ACC112 (cell line): ENCODE data around the gene KCNAB1.

Source experiments
- H2AFZ ChIP-seq: fragments of 200-600 bp; sonication (generic); one replicate; pipeline ENCODE4 v1.6.0; 2017; ENCODE audit warnings: antibody characterized with exemption, low read length; ENCODE audit not compliant: unreplicated experiment
- H3K27ac ChIP-seq: fragments of 200-600 bp; sonication (generic); 2 replicates; pipeline ENCODE4 v1.5.1; 2014; ENCODE audit warnings: low read depth, mild to moderate bottlenecking, antibody characterized with exemption, low read length, moderate library complexity
- H3K27me3 ChIP-seq: fragments of 200-600 bp; sonication (generic); 2 replicates; pipeline ENCODE4 v1.6.1; 2014; ENCODE audit warnings: mild to moderate bottlenecking, antibody characterized with exemption, low read length, moderate library complexity, mixed read lengths; ENCODE audit not compliant: insufficient read depth
- H3K36me3 ChIP-seq: fragments of 200-600 bp; sonication (generic); 2 replicates; pipeline ENCODE4 v1.6.1; 2016; ENCODE audit warnings: mild to moderate bottlenecking, antibody characterized with exemption, low read length, moderate library complexity, mixed read lengths; ENCODE audit not compliant: insufficient read depth
- H3K4me1 ChIP-seq: fragments of 200-600 bp; sonication (generic); one replicate; pipeline ENCODE4 v1.6.1; 2016; ENCODE audit warnings: low read length, mixed read lengths; ENCODE audit not compliant: insufficient read depth, unreplicated experiment, control insufficient read depth
- H3K4me3 ChIP-seq: fragments of 200-600 bp; sonication (generic); 2 replicates; pipeline ENCODE4 v1.5.1; 2014; ENCODE audit warnings: mild to moderate bottlenecking, low read depth, low read length
- H3K79me2 ChIP-seq: fragments of 200-600 bp; sonication (generic); one replicate; pipeline ENCODE4 v1.6.0; 2016; ENCODE audit warnings: low read length; ENCODE audit not compliant: control insufficient read depth, unreplicated experiment, insufficient read depth

Gene KCNAB1

GRCh38 chr3:156581954-156582353, 461.6 kb downstream of the KCNAB1 start:
- H3K4me1 ChIP-seq: peaks cover 14% of the 10 kb centered on the region
- H3K27ac ChIP-seq: no peak overlapping the region
- no peaks in the 10 kb centered on the region for H3K36me3 ChIP-seq
- H3K79me2 ChIP-seq: no peaks in the 10 kb centered on the region
- H3K27me3 ChIP-seq: no peaks in the 10 kb centered on the region
- H3K4me3 ChIP-seq: no peak overlapping the region
- no peak overlapping the region for H2AFZ ChIP-seq

DNA sequence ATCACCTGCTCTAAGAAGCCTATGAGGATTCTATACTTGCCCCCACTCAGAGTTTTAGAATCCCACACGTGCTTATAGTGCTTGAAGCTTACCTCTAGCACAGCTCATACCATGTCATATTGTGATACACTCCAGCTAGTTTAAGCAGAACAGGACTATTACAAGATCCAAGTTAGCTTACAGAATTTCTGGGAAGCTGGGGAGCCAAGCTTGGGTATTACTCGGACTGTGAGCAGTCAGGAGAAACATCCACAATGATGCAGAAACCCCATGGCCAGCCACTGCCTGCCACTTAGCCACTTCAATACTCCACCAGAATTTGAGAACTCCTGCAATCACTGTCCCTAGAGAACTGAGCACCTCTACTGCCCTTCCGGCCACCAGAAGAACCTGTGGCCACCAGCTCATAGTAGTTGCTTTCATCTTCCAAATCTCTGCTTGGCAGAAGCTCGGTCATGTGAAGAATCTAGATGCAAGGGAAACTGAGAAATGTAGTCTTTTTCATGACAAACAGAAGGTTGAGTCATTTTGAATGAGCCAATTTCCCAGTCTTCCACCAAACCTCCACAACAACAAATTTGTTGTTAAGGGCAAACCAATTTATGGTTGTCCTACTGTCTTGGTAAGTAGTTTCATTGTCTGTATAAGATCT, 462.3 kb downstream of the KCNAB1 start:
- no peak overlapping the region for H3K4me3 ChIP-seq
- H3K27ac ChIP-seq: no peak overlapping the region
- no peaks in the 10 kb centered on the region for H3K27me3 ChIP-seq
- H2AFZ ChIP-seq: peak overlapping the region; percentile 12
- no peaks in the 10 kb centered on the region for H3K79me2 ChIP-seq
- H3K36me3 ChIP-seq: no peaks in the 10 kb centered on the region
- H3K4me1 ChIP-seq: peaks cover 14% of the 10 kb centered on the region

DNA sequence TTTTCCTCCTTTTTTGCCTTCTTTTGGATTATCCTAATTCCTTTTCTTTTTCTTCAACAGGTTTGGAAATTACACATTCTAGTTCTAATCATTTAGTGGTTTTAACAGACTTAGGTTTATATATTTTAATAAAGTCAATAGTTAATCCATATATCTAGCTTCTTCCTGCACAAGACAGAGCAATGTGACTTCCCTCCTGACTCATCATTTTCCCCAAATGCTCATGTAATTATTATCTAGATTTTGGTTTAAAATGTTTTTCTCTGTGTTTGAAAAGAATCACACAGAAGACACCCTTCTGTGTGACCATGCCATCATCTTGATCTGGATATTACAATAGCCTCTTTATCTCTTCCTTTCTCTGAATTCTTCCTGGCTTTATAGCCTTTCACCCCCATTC, 463.1 kb downstream of the KCNAB1 start:
- Histone ChIP-seq H3K36me3 (no peaks in the 10 kb centered on the region), H3K79me2 (no peaks in the 10 kb centered on the region), H3K4me3 (no peak overlapping the region), H3K4me1 (peaks cover 6% of the 10 kb centered on the region), H3K27me3 (no peaks in the 10 kb centered on the region), H3K27ac (no peak overlapping the region), H2AFZ (no peak overlapping the region)

DNA sequence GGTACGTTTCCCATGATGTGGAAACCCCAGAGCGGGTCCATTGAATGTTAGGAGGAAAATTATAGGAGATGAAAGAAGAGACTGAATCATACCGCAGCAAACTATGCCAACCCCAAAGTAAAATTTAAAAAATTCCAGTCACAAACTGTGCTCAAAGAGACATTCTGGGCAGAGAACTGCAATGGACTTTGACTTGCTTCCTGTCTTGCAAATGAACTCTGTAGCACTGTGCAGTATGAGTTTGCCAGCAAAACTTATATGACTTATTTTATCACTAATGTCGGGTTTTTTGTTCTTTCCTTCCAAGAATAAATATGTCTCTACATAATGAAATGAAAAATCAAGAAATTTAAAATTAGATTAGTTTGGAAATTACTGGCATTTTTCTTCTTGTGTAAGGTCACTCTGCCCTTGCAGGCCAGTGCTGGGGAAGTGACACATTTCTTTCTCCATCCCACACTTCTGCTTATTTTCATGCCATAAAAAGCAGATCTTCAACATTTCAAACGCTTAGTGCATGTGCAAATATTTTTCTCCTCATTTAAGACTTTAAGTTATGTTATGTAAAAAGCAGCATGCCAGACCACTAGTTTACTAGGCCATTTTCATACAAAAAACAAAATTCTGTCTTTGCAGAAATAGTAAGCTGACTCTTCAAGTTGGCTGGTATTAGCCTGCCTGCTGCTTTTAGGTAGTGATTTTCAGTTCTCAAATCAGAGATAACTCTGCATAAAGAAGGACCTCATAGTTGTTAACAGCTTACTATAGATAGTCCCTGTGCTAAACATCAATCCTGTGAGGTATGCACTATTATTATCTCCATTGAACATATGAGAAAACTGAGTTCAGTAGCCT, 466.8 kb downstream of the KCNAB1 start:
- no peak overlapping the region for H3K4me3 ChIP-seq
- no peaks in the 10 kb centered on the region for H3K27me3 ChIP-seq
- H3K79me2 ChIP-seq: no peaks in the 10 kb centered on the region
- no peaks in the 10 kb centered on the region for H3K36me3 ChIP-seq
- H2AFZ ChIP-seq: peak overlapping the region; percentile 39
- no peak overlapping the region for H3K27ac ChIP-seq
- H3K4me1 ChIP-seq: peaks cover 5% of the 10 kb centered on the region

DNA sequence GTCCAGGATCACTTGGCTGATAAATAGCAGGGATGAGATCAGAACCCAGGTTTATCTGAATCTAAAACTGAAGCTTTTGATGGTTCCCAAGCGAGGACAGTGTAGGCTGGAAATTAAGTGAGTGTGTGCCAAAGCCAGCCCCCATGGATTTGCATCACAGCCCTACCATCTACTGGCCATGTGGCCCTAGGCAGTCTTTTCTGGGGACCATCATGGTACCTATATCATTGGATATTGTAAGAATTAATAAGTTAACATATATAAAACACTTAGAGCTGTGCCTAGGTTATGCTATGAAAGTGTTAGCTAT, 467.3 kb downstream of the KCNAB1 start:
- Histone ChIP-seq H3K27ac (no peak overlapping the region), H2AFZ (no peak overlapping the region), H3K79me2 (no peaks in the 10 kb centered on the region), H3K4me1 (peaks cover 4% of the 10 kb centered on the region), H3K36me3 (no peaks in the 10 kb centered on the region), H3K4me3 (no peak overlapping the region), H3K27me3 (no peaks in the 10 kb centered on the region)
